ENCODE measurements around the gene CISD3.

The CISD3 gene

DNA sequence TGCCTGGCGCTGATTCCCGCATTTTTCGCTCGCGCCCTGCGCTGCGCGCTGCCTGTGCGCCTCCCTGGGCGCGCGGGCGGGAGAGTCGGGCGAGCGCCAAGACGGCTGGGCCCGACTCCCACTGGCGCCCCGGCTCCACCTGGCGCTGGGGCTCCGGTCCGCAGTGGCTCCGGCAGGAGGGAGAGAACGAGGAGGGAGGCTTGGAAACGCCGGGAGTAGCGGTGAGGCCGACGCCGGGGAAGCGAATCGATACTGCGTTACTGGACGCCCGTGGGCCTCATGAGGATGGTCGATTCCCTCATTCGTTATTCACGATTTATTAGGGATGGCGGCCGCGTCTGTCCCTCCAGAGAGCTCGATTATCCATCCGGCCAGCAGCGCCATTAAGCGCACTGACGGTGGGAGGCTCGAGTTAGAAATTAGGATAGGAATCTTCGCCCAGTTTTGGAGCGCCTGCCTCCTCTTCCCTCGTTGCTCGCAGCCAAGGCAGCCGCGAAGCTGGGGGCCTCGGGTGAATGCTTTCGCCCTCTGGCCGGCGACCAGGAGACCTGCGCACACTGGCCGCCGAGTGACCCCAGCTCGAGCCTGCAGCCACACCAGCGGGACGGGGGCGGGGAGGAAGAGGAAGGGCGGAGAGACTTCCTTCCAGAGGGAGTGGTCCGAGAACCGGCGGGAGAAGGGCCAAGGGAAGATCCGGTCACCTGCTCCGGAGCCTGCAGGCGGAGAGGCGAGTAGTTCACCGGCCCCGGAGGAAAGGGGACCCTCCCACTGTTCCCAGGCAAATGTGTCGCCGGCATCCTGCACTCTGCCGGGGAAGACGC is 19.3 kb downstream of the CISD3 start:
- peaks cover 39% of the 10 kb centered on the region for H3K4me1 Mint-ChIP-seq (ENCODE audit: low read depth)
- H3K27me3 Mint-ChIP-seq (ENCODE audit: low read depth) = peaks cover 42% of the 10 kb centered on the region
- no peak for DNase-seq (ENCODE audit: low spot score)
- peaks cover 11% of the 10 kb centered on the region for H3K36me3 Mint-ChIP-seq (ENCODE audit: low read depth)
- H3K9me3 Mint-ChIP-seq = no peaks in the 10 kb centered on the region
- no peak overlapping the region for H3K27ac Mint-ChIP-seq
- peak overlapping the region; percentile 97 for H3K4me3 Mint-ChIP-seq

DNA sequence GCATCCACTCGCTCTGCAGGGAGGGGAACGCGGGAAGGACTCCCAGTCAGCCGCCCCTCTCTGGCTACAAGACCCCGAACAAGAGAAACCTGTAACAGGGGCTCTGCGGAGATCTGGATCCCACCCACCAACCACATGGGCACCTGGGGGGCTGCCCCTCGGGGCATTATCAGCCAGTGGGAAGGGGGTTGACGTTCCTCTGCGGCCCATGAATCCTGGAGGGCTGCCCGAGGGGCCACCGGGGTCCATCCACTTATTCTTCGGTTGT is 19.8 kb downstream of the CISD3 start:
- peaks cover 14% of the 10 kb centered on the region for H3K36me3 Mint-ChIP-seq (ENCODE audit: low read depth)
- H3K9me3 Mint-ChIP-seq = no peaks in the 10 kb centered on the region
- H3K4me3 Mint-ChIP-seq = peak overlapping the region; percentile 97
- H3K27ac Mint-ChIP-seq = no peak overlapping the region
- peaks cover 42% of the 10 kb centered on the region for H3K4me1 Mint-ChIP-seq (ENCODE audit: low read depth)
- peaks cover 38% of the 10 kb centered on the region for H3K27me3 Mint-ChIP-seq (ENCODE audit: low read depth)
- no peak for DNase-seq (ENCODE audit: low spot score)

DNA sequence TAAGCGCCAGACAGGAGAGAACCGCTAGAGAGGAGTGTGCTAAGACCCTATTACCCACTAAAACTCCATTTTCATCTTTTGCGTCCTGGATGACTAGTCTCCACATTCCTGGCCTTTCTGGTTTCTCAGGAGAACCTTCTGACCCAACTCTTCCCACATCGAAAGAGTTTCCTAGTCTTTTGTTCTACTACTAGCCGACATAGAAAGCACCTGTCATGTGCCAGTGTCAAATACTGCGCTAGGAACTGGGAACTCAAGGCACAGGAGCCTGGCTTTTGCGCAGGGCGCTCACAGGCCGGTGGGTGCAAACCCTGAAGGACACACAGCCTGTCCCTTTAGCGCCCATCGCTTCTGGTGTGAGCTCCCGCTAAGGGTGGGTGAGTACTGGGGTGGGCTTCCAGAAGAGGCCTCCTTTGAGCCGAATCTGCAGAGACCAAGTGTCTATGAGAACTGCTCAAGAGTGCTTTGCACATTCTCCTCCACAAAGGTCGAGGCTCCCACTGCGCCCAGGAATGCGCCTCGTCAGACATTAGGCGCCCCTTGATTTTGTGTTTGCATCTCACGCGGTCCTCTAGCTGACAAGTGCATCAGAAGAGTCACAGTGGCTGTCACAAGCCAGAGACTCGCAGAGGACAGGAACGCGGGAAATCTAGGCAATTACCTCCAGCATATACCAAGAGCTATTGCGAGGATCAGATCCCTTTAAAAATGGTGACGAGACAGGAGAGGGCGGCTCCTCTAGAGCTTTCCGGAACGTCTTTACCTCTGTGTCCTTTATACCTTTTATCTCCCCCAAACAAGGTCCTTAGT is 20.4 kb downstream of the CISD3 start:
- no peak for DNase-seq (ENCODE audit: low spot score)
- Mint-ChIP-seq H3K4me1 (ENCODE audit: low read depth) (peaks cover 41% of the 10 kb centered on the region), H3K27ac (peak overlapping the region; percentile 98), H3K9me3 (no peaks in the 10 kb centered on the region), H3K36me3 (ENCODE audit: low read depth) (peaks cover 15% of the 10 kb centered on the region), H3K27me3 (ENCODE audit: low read depth) (peaks cover 37% of the 10 kb centered on the region), H3K4me3 (peak overlapping the region; percentile 97)

DNA sequence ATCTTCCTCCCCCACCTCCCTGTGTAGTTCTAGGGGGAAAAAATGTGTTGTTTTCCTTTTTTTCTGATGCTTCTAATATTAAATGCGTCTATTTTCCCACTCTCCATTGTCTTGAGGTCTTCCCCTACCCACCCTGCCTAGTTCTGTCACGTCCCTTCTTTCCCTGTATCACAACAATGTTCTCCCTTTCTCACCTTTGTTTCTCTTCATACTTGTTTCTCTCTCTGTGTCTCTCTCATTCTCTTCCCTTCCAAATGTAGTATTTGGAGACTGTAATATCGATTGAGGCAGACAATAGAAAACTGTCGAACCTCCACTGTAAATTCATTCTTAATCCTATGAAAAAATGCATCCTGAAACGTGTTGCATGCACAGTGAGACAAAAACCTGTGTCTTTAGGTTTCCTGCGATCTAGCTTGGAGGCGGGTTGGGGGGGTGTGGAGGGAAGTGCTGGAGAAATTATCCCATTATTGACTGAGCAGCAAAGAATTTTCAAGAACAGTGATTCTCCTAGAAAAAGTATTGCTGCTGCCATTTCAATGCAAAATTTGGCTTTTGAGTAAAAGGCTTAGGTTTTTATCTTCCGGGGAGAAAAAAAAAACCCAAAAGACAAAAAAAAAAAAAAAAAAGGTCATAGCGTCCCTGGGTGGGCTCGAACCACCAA is 21.1 kb downstream of the CISD3 start:
- H3K4me1 Mint-ChIP-seq (ENCODE audit: low read depth) = peaks cover 34% of the 10 kb centered on the region
- DNase-seq (ENCODE audit: low spot score) = no peak
- H3K9me3 Mint-ChIP-seq = no peaks in the 10 kb centered on the region
- peak overlapping the region; percentile 98 for H3K27ac Mint-ChIP-seq
- H3K4me3 Mint-ChIP-seq = peak overlapping the region; percentile 97
- H3K36me3 Mint-ChIP-seq (ENCODE audit: low read depth) = peaks cover 22% of the 10 kb centered on the region
- peaks cover 30% of the 10 kb centered on the region for H3K27me3 Mint-ChIP-seq (ENCODE audit: low read depth)

DNA sequence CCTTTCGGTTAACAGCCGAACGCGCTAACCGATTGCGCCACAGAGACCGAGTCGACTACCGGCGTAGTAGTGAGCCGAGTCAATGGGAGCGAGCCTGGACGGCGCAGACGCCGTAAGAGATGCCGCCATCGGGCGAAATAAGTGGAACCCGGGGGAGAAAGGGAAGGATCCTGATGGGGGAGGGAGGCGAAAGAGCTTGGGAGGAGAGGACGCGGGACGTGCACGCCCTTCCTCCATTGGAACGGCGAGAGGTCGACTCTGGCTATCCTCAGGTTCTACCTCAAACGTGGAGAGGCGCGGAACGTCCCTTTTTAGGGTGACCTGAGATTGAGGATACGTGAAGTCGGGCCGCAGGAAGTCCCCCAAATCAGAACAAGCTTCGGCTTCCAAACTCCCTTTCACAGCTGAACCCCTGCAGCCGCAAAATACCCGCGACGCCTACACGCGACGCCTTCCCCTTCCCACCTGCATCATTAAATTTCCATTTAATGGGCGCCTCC is 21.7 kb downstream of the CISD3 start:
- peaks cover 29% of the 10 kb centered on the region for H3K4me1 Mint-ChIP-seq (ENCODE audit: low read depth)
- H3K27me3 Mint-ChIP-seq (ENCODE audit: low read depth) = peaks cover 24% of the 10 kb centered on the region
- DNase-seq (ENCODE audit: low spot score) = peak; percentile 79
- H3K4me3 Mint-ChIP-seq = peak overlapping the region; percentile 97
- H3K36me3 Mint-ChIP-seq (ENCODE audit: low read depth) = peaks cover 25% of the 10 kb centered on the region
- H3K27ac Mint-ChIP-seq = peak overlapping the region; percentile 98
- no peaks in the 10 kb centered on the region for H3K9me3 Mint-ChIP-seq

DNA sequence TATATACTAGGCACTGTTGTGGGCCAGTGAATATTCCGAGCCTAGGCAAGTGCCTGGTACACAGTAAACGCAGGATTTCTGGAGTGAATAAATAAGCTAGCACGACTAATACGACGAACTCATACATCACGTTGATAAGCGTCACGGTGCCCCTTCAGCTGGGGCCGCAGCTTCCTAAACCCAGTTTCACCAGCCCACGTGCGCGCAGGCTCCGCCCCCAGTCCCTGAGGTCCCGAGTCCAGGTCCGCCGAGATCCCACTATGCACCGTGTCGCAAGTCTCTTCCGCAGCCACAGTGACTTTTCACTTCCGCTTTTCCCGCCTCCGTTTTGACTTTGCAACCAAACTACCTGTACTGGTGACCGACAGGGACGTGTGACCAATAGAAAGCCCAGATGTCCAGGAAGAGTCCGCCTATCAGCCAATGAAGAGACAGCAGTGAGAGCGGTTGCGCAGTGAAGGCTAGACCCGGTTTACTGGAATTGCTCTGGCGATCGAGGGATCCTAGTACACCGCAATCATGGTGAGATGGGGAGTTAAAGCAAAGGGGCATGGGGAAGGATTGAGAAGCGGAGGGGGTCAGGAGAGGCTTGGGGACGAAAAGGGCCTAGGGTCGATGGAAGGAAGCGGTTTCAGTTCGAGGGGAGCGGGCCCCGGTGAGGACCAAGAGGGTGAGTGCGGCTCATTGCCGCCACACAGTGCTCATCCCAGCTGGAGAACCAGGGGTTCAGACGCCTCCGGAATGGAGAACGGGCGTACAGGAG is 22.3 kb downstream of the CISD3 start, which contains the start of gene PSMB3:
TSS of gene PSMB3 (plus strand) at position 434 of the 763 bp plus-strand sequence. CDS start at position 520, 86 bp downstream.
- H3K4me3 Mint-ChIP-seq = peak within 1 kb of the TSS; percentile 97
- H3K27ac Mint-ChIP-seq = peak within 1 kb of the TSS; percentile 98
- peaks cover 28% of the 10 kb centered on the region for H3K4me1 Mint-ChIP-seq (ENCODE audit: low read depth)
- no peaks in the 10 kb centered on the region for H3K9me3 Mint-ChIP-seq
- peaks cover 25% of the 10 kb centered on the region for H3K36me3 Mint-ChIP-seq (ENCODE audit: low read depth)
- peak; percentile 99 for DNase-seq (ENCODE audit: low spot score)
- peaks cover 23% of the 10 kb centered on the region for H3K27me3 Mint-ChIP-seq (ENCODE audit: low read depth)

DNA sequence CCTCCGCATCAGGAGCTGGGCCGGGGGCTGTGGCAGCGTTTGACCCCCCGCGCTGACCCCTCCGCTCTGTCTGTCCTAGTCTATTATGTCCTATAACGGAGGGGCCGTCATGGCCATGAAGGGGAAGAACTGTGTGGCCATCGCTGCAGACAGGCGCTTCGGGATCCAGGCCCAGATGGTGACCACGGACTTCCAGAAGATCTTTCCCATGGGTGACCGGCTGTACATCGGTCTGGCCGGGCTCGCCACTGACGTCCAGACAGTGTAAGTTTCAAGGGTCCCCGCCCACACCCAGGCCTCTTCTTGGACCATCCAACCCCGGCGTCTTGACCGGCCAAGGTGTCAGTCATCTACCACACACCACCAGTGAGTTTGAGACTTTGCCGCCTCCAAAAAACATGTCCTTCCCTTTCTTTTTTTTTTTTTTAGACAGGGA is 22.9 kb downstream of the CISD3 start:
- peak overlapping the region; percentile 97 for H3K4me3 Mint-ChIP-seq
- no peak for DNase-seq (ENCODE audit: low spot score)
- peaks cover 28% of the 10 kb centered on the region for H3K36me3 Mint-ChIP-seq (ENCODE audit: low read depth)
- peaks cover 28% of the 10 kb centered on the region for H3K4me1 Mint-ChIP-seq (ENCODE audit: low read depth)
- H3K9me3 Mint-ChIP-seq = no peaks in the 10 kb centered on the region
- H3K27me3 Mint-ChIP-seq (ENCODE audit: low read depth) = peaks cover 21% of the 10 kb centered on the region
- H3K27ac Mint-ChIP-seq = peak overlapping the region; percentile 98

DNA sequence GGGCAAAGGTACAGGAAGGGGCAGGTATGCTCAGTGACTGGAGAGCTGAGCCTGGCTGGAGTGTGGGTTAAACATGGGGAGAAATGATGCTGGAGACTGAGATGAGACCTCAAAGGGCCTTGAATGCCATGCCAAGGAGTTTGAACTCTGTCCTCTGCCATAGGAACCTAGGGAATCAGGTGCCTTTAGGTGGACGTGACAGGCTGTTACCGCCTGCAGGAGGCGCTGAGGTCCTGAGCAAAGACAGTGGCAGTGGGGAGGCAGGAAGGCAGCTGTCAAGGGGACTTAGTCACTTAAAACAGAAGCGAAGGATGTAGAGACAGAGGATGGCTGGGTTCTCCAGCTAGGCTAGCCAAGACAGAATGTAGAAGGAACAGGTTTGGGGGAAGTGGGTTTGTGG is 31.5 kb downstream of the CISD3 start:
- Mint-ChIP-seq H3K4me1 (ENCODE audit: low read depth) (peaks cover 5% of the 10 kb centered on the region), H3K9me3 (no peaks in the 10 kb centered on the region), H3K27ac (peak overlapping the region; percentile 24), H3K27me3 (ENCODE audit: low read depth) (no peaks in the 10 kb centered on the region), H3K4me3 (no peak overlapping the region), H3K36me3 (ENCODE audit: low read depth) (peaks cover 61% of the 10 kb centered on the region)
- DNase-seq (ENCODE audit: low spot score) = no peak

DNA sequence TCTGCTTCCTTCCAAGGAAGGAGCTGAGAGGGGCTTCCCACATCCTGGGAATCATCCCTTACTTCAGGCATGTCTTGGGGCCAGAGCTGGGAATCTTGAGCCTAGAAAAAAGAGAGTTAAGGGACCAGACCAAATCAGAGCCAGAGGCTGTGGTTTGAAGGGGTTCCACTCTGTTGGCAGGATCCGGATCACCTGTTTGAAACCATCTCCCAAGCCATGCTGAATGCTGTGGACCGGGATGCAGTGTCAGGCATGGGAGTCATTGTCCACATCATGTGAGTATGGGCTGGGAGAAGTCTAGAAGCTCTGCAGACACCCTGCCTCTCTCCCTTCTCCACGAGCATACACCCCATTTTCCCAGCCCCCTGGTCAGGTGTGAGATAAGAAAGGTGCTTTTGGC is 32.1 kb downstream of the CISD3 start:
- H3K36me3 Mint-ChIP-seq (ENCODE audit: low read depth) = peaks cover 67% of the 10 kb centered on the region
- H3K9me3 Mint-ChIP-seq = no peaks in the 10 kb centered on the region
- peaks cover 5% of the 10 kb centered on the region for H3K4me1 Mint-ChIP-seq (ENCODE audit: low read depth)
- no peak for DNase-seq (ENCODE audit: low spot score)
- no peak overlapping the region for H3K27ac Mint-ChIP-seq
- H3K27me3 Mint-ChIP-seq (ENCODE audit: low read depth) = no peaks in the 10 kb centered on the region
- H3K4me3 Mint-ChIP-seq = no peak overlapping the region

DNA sequence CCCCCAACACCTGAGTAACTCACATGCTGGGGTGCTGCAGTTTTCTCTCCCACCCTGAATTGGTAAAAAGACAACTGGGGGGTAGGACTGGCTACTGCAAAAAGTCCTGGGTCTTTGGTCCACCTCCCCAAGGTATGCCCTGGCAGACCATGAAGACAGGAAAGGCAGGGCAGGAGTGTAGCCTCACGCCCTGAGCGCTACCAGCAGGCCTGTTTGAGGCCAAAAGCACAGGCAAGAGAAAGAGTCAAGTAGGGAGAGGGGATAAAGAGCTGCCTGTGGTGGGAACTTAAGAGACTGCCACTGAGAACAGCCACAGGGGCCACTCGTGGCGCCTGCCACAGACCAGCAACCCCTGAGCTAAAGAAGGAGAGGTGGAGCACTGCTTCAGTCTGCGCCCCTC is 36.2 kb downstream of the CISD3 start:
- peak overlapping the region; percentile 31 for H3K27ac Mint-ChIP-seq
- no peak overlapping the region for H3K4me3 Mint-ChIP-seq
- H3K27me3 Mint-ChIP-seq (ENCODE audit: low read depth) = no peaks in the 10 kb centered on the region
- DNase-seq (ENCODE audit: low spot score) = no peak
- peaks cover 66% of the 10 kb centered on the region for H3K36me3 Mint-ChIP-seq (ENCODE audit: low read depth)
- peaks cover 3% of the 10 kb centered on the region for H3K4me1 Mint-ChIP-seq (ENCODE audit: low read depth)
- H3K9me3 Mint-ChIP-seq = no peaks in the 10 kb centered on the region

DNA sequence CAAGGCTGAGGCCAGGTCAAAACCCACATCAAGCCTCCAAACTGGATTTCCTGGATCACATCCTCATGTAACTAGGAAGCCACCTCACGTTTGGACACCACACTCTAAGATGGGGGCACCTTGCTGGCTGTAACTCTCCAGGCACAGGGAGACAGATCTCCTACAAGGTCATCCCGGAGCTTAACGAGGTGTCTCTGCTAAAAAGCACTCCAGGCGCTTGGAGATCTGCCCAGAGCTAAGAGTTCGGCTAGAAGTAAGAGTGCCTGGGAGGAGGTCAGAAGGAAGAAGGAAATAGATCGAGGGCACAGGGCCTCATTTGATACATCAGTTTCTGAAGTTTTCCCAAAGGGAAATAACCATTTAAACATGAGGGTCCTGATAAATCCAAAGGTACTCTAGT is 38.3 kb downstream of the CISD3 start:
- Mint-ChIP-seq H3K9me3 (no peaks in the 10 kb centered on the region), H3K27ac (no peak overlapping the region), H3K4me3 (no peak overlapping the region), H3K36me3 (ENCODE audit: low read depth) (peaks cover 60% of the 10 kb centered on the region), H3K4me1 (ENCODE audit: low read depth) (no peaks in the 10 kb centered on the region), H3K27me3 (ENCODE audit: low read depth) (no peaks in the 10 kb centered on the region)
- DNase-seq (ENCODE audit: low spot score) = no peak

DNA sequence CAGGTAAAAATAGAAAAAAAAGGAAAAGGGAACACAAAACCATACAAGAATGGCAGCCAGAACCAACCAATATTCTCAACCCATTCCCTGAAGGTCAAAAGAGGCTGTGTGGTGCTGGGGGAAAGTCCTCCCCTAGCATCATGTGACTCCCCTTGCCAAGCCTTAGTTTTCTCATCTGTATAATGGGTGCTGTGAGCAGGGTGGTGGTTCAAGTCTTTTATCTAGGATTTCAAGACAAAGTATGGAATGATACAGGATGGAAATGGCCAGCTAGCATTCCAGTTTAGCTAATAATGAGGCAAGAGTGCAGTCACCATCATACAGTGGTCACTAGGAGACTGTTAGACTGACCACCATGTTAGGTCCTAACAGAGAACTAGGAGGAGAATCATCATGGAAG is 43.1 kb downstream of the CISD3 start:
- H3K27ac Mint-ChIP-seq = no peak overlapping the region
- H3K27me3 Mint-ChIP-seq (ENCODE audit: low read depth) = no peaks in the 10 kb centered on the region
- H3K4me1 Mint-ChIP-seq (ENCODE audit: low read depth) = no peaks in the 10 kb centered on the region
- no peaks in the 10 kb centered on the region for H3K9me3 Mint-ChIP-seq
- peaks cover 35% of the 10 kb centered on the region for H3K36me3 Mint-ChIP-seq (ENCODE audit: low read depth)
- DNase-seq (ENCODE audit: low spot score) = no peak
- no peak overlapping the region for H3K4me3 Mint-ChIP-seq

DNA sequence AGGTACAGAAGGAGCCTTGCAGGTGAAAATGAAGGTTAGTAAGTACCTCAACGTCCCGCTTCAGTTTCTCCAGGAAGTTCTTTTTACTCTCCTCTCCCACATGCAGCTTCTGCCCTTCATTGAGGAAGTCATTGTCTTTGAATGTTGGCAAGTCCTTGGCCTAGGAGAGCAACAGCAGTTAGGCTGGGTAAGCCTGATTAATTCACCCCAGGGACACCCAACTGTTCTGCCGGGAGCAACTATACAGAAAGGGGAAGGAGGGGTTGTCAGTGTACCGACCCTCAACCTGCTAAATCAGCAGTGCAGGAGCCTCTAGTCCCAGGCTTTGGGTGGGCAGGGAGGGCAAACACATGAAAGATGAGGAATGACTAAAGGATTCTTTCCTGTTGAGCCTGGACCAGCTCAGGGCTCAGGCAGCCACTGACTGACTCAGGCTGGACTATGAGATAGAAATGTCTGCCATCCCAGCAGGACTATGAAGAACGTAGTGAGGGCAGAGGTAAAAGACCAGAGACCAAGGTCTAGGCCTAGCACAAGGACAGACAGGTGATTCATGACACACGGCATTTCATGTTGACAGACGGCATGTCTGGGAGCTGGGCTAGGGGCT is 47.6 kb downstream of the CISD3 start:
- DNase-seq (ENCODE audit: low spot score) = no peak
- H3K27me3 Mint-ChIP-seq (ENCODE audit: low read depth) = no peaks in the 10 kb centered on the region
- no peak overlapping the region for H3K4me3 Mint-ChIP-seq
- no peaks in the 10 kb centered on the region for H3K9me3 Mint-ChIP-seq
- peaks cover 44% of the 10 kb centered on the region for H3K36me3 Mint-ChIP-seq (ENCODE audit: low read depth)
- no peak overlapping the region for H3K27ac Mint-ChIP-seq
- no peaks in the 10 kb centered on the region for H3K4me1 Mint-ChIP-seq (ENCODE audit: low read depth)
